GM18519 (cell line): Measurements from ENCODE around the gene SERTAD1.
"Not testable (repeated sequence)": the region's sequence is repeated elsewhere in the genome, so short reads cannot be mapped to it uniquely, and the experiment has no call there.

Experiments
- ATAC-seq: cut with Tn5 transposase; IDR thresholded peaks from one replicate; pipeline ENCODE4 v1.9.1; 2021; ENCODE audit warnings: mild to moderate bottlenecking, moderate library complexity; ENCODE audit not compliant: unreplicated experiment, low FRiP score

The SERTAD1 gene

GRCh38 chr19:40425450-40426287, at the start of gene SERTAD1:
TSS of gene SERTAD1 (minus strand) at chr19:40425992. CDS start at chr19:40423546, 2,446 bp downstream.
- ATAC-seq: peak; percentile 64

- ATAC-seq: no peak
These were observed 48.9 kb upstream of the SERTAD1 start for GRCh38 chr19:40474737-40475136.

GRCh38 chr19:40472516-40472915, 46.7 kb upstream of the SERTAD1 start:
- no peak for ATAC-seq

GRCh38 chr19:40471111-40471510, 45.3 kb upstream of the SERTAD1 start:
- no peak for ATAC-seq

GRCh38 chr19:40469011-40469410, 43.2 kb upstream of the SERTAD1 start:
- no peak for ATAC-seq

GRCh38 chr19:40466985-40467734, 41.4 kb upstream of the SERTAD1 start, which contains the start of gene SPTBN4:
TSS of gene SPTBN4 (plus strand) at chr19:40467001. CDS start at chr19:40472622, 5,621 bp downstream.
- ATAC-seq: no peak

GRCh38 chr19:40466219-40466984, 40.6 kb upstream of the SERTAD1 start:
- ATAC-seq: no peak

- peak; percentile 80 for ATAC-seq
These were observed 39.9 kb upstream of the SERTAD1 start, which contains the start of gene BLVRB for GRCh38 chr19:40465557-40466218. TSS of gene BLVRB (minus strand) at chr19:40465745. CDS start at chr19:40465688, 57 bp downstream.

- ATAC-seq: no peak
These were observed 39.3 kb upstream of the SERTAD1 start for GRCh38 chr19:40465025-40465556.

- ATAC-seq: no peak
These were observed 38.5 kb upstream of the SERTAD1 start for GRCh38 chr19:40464059-40465024.

- not testable (repeated sequence) for ATAC-seq
These were observed 37.8 kb upstream of the SERTAD1 start for GRCh38 chr19:40463587-40464037.

GRCh38 chr19:40461669-40462221, 36.0 kb upstream of the SERTAD1 start:
- no peak for ATAC-seq

GRCh38 chr19:40460185-40460584, 34.4 kb upstream of the SERTAD1 start:
- ATAC-seq: no peak

- no peak for ATAC-seq
These were observed 32.8 kb upstream of the SERTAD1 start for GRCh38 chr19:40458597-40458974.

GRCh38 chr19:40457953-40458596, 32.3 kb upstream of the SERTAD1 start:
- no peak for ATAC-seq

GRCh38 chr19:40457048-40457447, 31.3 kb upstream of the SERTAD1 start:
- no peak for ATAC-seq

- not testable (repeated sequence) for ATAC-seq
These were observed 28.2 kb upstream of the SERTAD1 start for GRCh38 chr19:40453943-40454342.
